Mesendoderm (in vitro differentiated cells): ENCODE measurements around the gene ZMYND8.
A peak's percentile ranks its signal among the peaks of the same experiment; 100 is the strongest.

Source experiments
- DNase-seq: peaks from one replicate; pipeline ENCODE4 v3.0.0; 2013
- H2AK5ac ChIP-seq: 2 replicates; pipeline ENCODE4 v1.6.1; 2013; ENCODE audit warnings: low read length, inconsistent platforms
- H2BK120ac ChIP-seq: 2 replicates; pipeline ENCODE4 v1.6.1; 2013; ENCODE audit warnings: low read depth, mild to moderate bottlenecking, low read length, moderate library complexity, mixed read lengths
- H2BK15ac ChIP-seq: replicated peaks from 2 replicates; pipeline ENCODE4 v1.6.1; 2013; ENCODE audit warnings: low read depth, mild to moderate bottlenecking, moderate library complexity
- H2BK5ac ChIP-seq: 2 replicates; pipeline ENCODE4 v1.6.1; 2013; ENCODE audit warnings: low read length, inconsistent platforms
- H3K18ac ChIP-seq: 2 replicates; pipeline ENCODE4 v1.6.1; 2013; ENCODE audit warnings: mild to moderate bottlenecking, low read length, mixed read lengths
- H3K23ac ChIP-seq: one replicate; pipeline ENCODE4 v1.6.1; 2013; ENCODE audit warnings: low read length
- H3K27ac ChIP-seq: 2 replicates; pipeline ENCODE4 v1.5.1; 2013; ENCODE audit warnings: low read depth, mild to moderate bottlenecking, inconsistent platforms, low read length, moderate library complexity
- H3K27me3 ChIP-seq: 2 replicates; pipeline ENCODE4 v1.6.1; 2013; ENCODE audit warnings: low read length, control low read depth, mild to moderate bottlenecking, inconsistent platforms; ENCODE audit not compliant: insufficient read depth, poor library complexity
- H3K36me3 ChIP-seq: 2 replicates; pipeline ENCODE4 v1.6.1; 2013; ENCODE audit warnings: low read length, inconsistent platforms; ENCODE audit not compliant: control insufficient read depth, insufficient read depth
- H3K4ac ChIP-seq: one replicate; pipeline ENCODE4 v1.6.1; 2013; ENCODE audit warnings: low read depth, mild to moderate bottlenecking, low read length, moderate library complexity
- H3K4me1 ChIP-seq: 2 replicates; pipeline ENCODE4 v1.6.1; 2013; ENCODE audit warnings: low read depth, low read length, inconsistent platforms; ENCODE audit not compliant: control insufficient read depth
- H3K4me2 ChIP-seq: 2 replicates; pipeline ENCODE4 v1.6.1; 2013; ENCODE audit warnings: low read length
- H3K4me3 ChIP-seq: 2 replicates; pipeline ENCODE4 v1.5.1; 2013; ENCODE audit warnings: mild to moderate bottlenecking, low read length
- H3K56ac ChIP-seq: one replicate; pipeline ENCODE4 v1.6.1; 2013; ENCODE audit warnings: low read length
- H3K79me1 ChIP-seq: 2 replicates; pipeline ENCODE4 v1.6.1; 2013; ENCODE audit warnings: low read length, inconsistent platforms
- H3K79me2 ChIP-seq: 2 replicates; pipeline ENCODE4 v1.6.1; 2013; ENCODE audit warnings: mild to moderate bottlenecking, low read length; ENCODE audit not compliant: control insufficient read depth, insufficient read depth
- H3K9ac ChIP-seq: 2 replicates; pipeline ENCODE4 v1.6.1; 2013; ENCODE audit warnings: low read length, inconsistent platforms
- H4K5ac ChIP-seq: one replicate; pipeline ENCODE4 v1.6.1; 2013; ENCODE audit warnings: low read length
- H4K8ac ChIP-seq: one replicate; pipeline ENCODE4 v1.6.1; 2013; ENCODE audit warnings: low read depth, mild to moderate bottlenecking, control low read depth, low read length, moderate library complexity
- WGBS: extraction: QIAGEN DNeasy Blood & Tissue Kit; methylation state at CpG from one replicate; pipeline ENCODE4 v1.1.7; 2013; ENCODE audit warnings: low lambda C conversion rate, missing lambda C conversion rate; ENCODE audit not compliant: insufficient coverage; ENCODE audit errors: extremely low coverage; 5-methylcytosine and 5-hydroxymethylcytosine counted together

Gene ZMYND8

DNA sequence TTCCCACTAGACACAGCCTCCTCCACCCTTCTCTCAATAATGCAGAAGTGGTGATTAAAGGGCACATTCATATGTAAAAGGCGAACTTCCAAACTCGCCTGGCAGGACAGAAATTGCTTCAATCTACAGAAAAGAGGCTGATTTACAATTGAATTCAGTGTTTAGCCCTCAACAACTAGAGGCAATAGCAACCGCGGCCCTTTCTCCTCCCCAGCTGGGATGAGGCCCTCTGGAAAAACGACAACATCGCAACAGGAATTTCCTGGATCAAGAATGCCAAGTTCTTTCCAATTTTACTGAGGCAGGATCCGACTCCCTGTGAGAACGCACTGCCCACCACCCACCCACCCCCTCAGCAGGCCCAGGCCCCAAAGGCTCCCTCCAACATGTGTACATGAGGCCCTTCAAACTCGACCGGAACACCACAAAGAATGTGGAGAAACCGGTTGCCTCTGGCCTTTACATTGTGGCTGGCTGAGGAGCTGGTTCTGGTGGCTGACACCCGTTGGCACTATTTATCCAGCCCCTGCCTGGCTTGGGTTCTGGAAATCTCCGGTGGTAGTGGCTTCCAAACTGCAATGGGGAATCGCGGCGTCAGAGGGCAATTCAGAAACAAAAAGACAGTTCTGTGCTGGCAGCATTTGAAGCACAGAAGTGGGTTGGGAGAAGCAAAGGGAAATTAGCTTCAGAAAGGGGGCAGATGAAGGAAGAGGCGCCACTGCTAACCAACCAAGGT is 36.8 kb downstream of the ZMYND8 start:
- peak overlapping the region; percentile 16 for H3K4me2 ChIP-seq
- peak overlapping the region; percentile 19 for H2BK120ac ChIP-seq
- peak overlapping the region; percentile 80 for H3K9ac ChIP-seq
- no peak overlapping the region for H3K4me3 ChIP-seq
- H3K23ac ChIP-seq, result no peak overlapping the region
- no peak overlapping the region for H4K8ac ChIP-seq
- H3K27ac ChIP-seq, result peak overlapping the region; percentile 88
- DNase-seq, result peak; percentile 98
- H3K36me3 ChIP-seq, result no peaks in the 10 kb centered on the region
- peak overlapping the region; percentile 75 for H3K18ac ChIP-seq
- H3K56ac ChIP-seq, result peak overlapping the region; percentile 91
- H3K79me1 ChIP-seq, result peaks cover 17% of the 10 kb centered on the region
- H4K5ac ChIP-seq, result no peak overlapping the region
- no peaks in the 10 kb centered on the region for H3K27me3 ChIP-seq
- no CpG with 5 or more reads among the region's 17 CpGs for WGBS
- peaks cover 44% of the 10 kb centered on the region for H3K4me1 ChIP-seq
- peak overlapping the region; percentile 72 for H3K4ac ChIP-seq
- peak overlapping the region; percentile 4 for H2AK5ac ChIP-seq
- H2BK15ac ChIP-seq, result no peak overlapping the region
- H2BK5ac ChIP-seq, result peak overlapping the region; percentile 95
- H3K79me2 ChIP-seq, result peaks cover 42% of the 10 kb centered on the region

- Histone ChIP-seq H2BK15ac (no peak overlapping the region), H3K18ac (peak overlapping the region; percentile 75), H3K36me3 (no peaks in the 10 kb centered on the region), H3K27ac (peak overlapping the region; percentile 88), H3K4ac (peak overlapping the region; percentile 93), H4K5ac (no peak overlapping the region), H4K8ac (no peak overlapping the region), H3K4me1 (peaks cover 45% of the 10 kb centered on the region), H2BK5ac (peak overlapping the region; percentile 95), H3K4me3 (no peak overlapping the region), H3K23ac (peak overlapping the region; percentile 82), H2AK5ac (peak overlapping the region; percentile 57), H3K79me1 (peaks cover 17% of the 10 kb centered on the region), H3K79me2 (peaks cover 45% of the 10 kb centered on the region), H3K4me2 (peak overlapping the region; percentile 0), H2BK120ac (peak overlapping the region; percentile 91), H3K9ac (peak overlapping the region; percentile 80), H3K27me3 (no peaks in the 10 kb centered on the region), H3K56ac (peak overlapping the region; percentile 91)
- no CpG with 5 or more reads among the region's 28 CpGs for WGBS
- peak; percentile 91 for DNase-seq
These were observed 37.6 kb downstream of the ZMYND8 start for GRCh38 chr20:47318586-47319516.

- peak overlapping the region; percentile 95 for H2BK5ac ChIP-seq
- no peaks in the 10 kb centered on the region for H3K27me3 ChIP-seq
- peak overlapping the region; percentile 88 for H3K27ac ChIP-seq
- DNase-seq, result peak; percentile 76
- H3K4me1 ChIP-seq, result peaks cover 45% of the 10 kb centered on the region
- peak overlapping the region; percentile 17 for H4K5ac ChIP-seq
- H3K4ac ChIP-seq, result peak overlapping the region; percentile 83
- peak overlapping the region; percentile 5 for H3K4me2 ChIP-seq
- H3K9ac ChIP-seq, result peak overlapping the region; percentile 80
- peak overlapping the region; percentile 91 for H3K56ac ChIP-seq
- peaks cover 39% of the 10 kb centered on the region for H3K79me2 ChIP-seq
- no peak overlapping the region for H2BK15ac ChIP-seq
- H4K8ac ChIP-seq, result no peak overlapping the region
- peaks cover 17% of the 10 kb centered on the region for H3K79me1 ChIP-seq
- H2AK5ac ChIP-seq, result peak overlapping the region; percentile 61
- no CpG with 5 or more reads among the region's 7 CpGs for WGBS
- peak overlapping the region; percentile 88 for H2BK120ac ChIP-seq
- H3K18ac ChIP-seq, result peak overlapping the region; percentile 75
- peak overlapping the region; percentile 83 for H3K23ac ChIP-seq
- no peaks in the 10 kb centered on the region for H3K36me3 ChIP-seq
- H3K4me3 ChIP-seq, result no peak overlapping the region
These were observed 38.4 kb downstream of the ZMYND8 start for GRCh38 chr20:47318027-47318585.

GRCh38 chr20:47317127-47317895 is 39.2 kb downstream of the ZMYND8 start:
- Histone ChIP-seq H3K9ac (peak overlapping the region; percentile 80), H2BK5ac (peak overlapping the region; percentile 95), H3K56ac (peak overlapping the region; percentile 91), H3K18ac (peak overlapping the region; percentile 91), H3K4me3 (no peak overlapping the region), H3K4ac (peak overlapping the region; percentile 97), H3K27me3 (no peaks in the 10 kb centered on the region), H2AK5ac (peak overlapping the region; percentile 97), H3K4me1 (peaks cover 45% of the 10 kb centered on the region), H2BK120ac (peak overlapping the region; percentile 82), H2BK15ac (no peak overlapping the region), H3K27ac (peak overlapping the region; percentile 88), H3K79me1 (peaks cover 15% of the 10 kb centered on the region), H3K36me3 (no peaks in the 10 kb centered on the region), H4K5ac (peak overlapping the region; percentile 93), H3K23ac (peak overlapping the region; percentile 99), H4K8ac (no peak overlapping the region), H3K79me2 (peaks cover 38% of the 10 kb centered on the region), H3K4me2 (no peak overlapping the region)
- DNase-seq, result peak; percentile 97
- WGBS, result no CpG with 5 or more reads among the region's 13 CpGs

GRCh38 chr20:47316776-47317126 is 39.7 kb downstream of the ZMYND8 start:
- H3K27me3 ChIP-seq, result no peaks in the 10 kb centered on the region
- H3K4me3 ChIP-seq, result no peak overlapping the region
- H2AK5ac ChIP-seq, result peak overlapping the region; percentile 91
- peak overlapping the region; percentile 57 for H3K9ac ChIP-seq
- H4K5ac ChIP-seq, result peak overlapping the region; percentile 93
- H3K4me1 ChIP-seq, result peaks cover 45% of the 10 kb centered on the region
- peak overlapping the region; percentile 82 for H2BK120ac ChIP-seq
- no peak overlapping the region for H2BK15ac ChIP-seq
- peaks cover 15% of the 10 kb centered on the region for H3K79me1 ChIP-seq
- peak overlapping the region; percentile 91 for H3K56ac ChIP-seq
- peak overlapping the region; percentile 97 for H3K23ac ChIP-seq
- H3K4me2 ChIP-seq, result no peak overlapping the region
- no peak overlapping the region for H4K8ac ChIP-seq
- peak overlapping the region; percentile 91 for H3K18ac ChIP-seq
- peak overlapping the region; percentile 97 for H3K4ac ChIP-seq
- no peaks in the 10 kb centered on the region for H3K36me3 ChIP-seq
- no CpG with 5 or more reads among the region's 3 CpGs for WGBS
- DNase-seq, result no peak
- peak overlapping the region; percentile 94 for H2BK5ac ChIP-seq
- peaks cover 40% of the 10 kb centered on the region for H3K79me2 ChIP-seq
- H3K27ac ChIP-seq, result peak overlapping the region; percentile 88
